GM04503 (cell line): ENCODE results near the gene TPGS1.
"Not testable (repeated sequence)": the region's sequence is repeated elsewhere in the genome, so short reads cannot be mapped to it uniquely, and the experiment has no call there.

ENCODE experiments used
- DNase-seq: peaks from one replicate; pipeline ENCODE4 v3.0.0-alpha.2; 2012; ENCODE audit warnings: low read depth

The TPGS1 gene

GRCh38 chr19:478236-478903 lies 28.9 kb upstream of the TPGS1 start:
- DNase-seq = no peak

- no peak for DNase-seq
Measured at GRCh38 chr19:478976-479375, 28.3 kb upstream of the TPGS1 start.

- peak; percentile 19 for DNase-seq
Measured at GRCh38 chr19:480016-480855, 27.1 kb upstream of the TPGS1 start.

GRCh38 chr19:481100-481499 lies 26.2 kb upstream of the TPGS1 start:
- not testable (repeated sequence) for DNase-seq

- no peak for DNase-seq
Measured at GRCh38 chr19:482186-483041, 24.9 kb upstream of the TPGS1 start.

GRCh38 chr19:483332-484072 lies 23.8 kb upstream of the TPGS1 start:
- no peak for DNase-seq

- no peak for DNase-seq
Measured at GRCh38 chr19:484494-484893, 22.8 kb upstream of the TPGS1 start.

GRCh38 chr19:485077-485476 lies 22.2 kb upstream of the TPGS1 start:
- DNase-seq = no peak

- DNase-seq = no peak
Measured at GRCh38 chr19:485583-486236, 21.6 kb upstream of the TPGS1 start.

- peak; percentile 56 for DNase-seq
Measured at GRCh38 chr19:488505-489417, 18.5 kb upstream of the TPGS1 start.

GRCh38 chr19:489418-490196 lies 17.7 kb upstream of the TPGS1 start:
- peak; percentile 22 for DNase-seq

GRCh38 chr19:491146-491741 lies 16.1 kb upstream of the TPGS1 start:
- DNase-seq = no peak

GRCh38 chr19:492091-492531 lies 15.2 kb upstream of the TPGS1 start:
- no peak for DNase-seq

GRCh38 chr19:493391-494170 lies 13.7 kb upstream of the TPGS1 start:
- DNase-seq = no peak

- no peak for DNase-seq
Measured at GRCh38 chr19:494171-495080, 12.9 kb upstream of the TPGS1 start.

GRCh38 chr19:495081-495401 lies 12.3 kb upstream of the TPGS1 start:
- DNase-seq = no peak

GRCh38 chr19:495402-496111 lies 11.7 kb upstream of the TPGS1 start:
- no peak for DNase-seq
